Measurements from ENCODE around the gene DPH3. TPM values are rescaled to one million over a fixed set of nuclear protein-coding genes. Genes with fewer than 3 reads are reported as not detected.
A peak's percentile ranks its signal among the peaks of the same experiment; 100 is the strongest.

The DPH3 gene
- polyA plus RNA-seq, 1 of the 3 experiments (the other 2 are of a cell fraction), result 8.5 TPM

- TF ChIP-seq REST (IDR thresholded peaks at IDR 0.05; ENCODE audit: low read depth, low read length), result no peak
- TF ChIP-seq TEAD4 (IDR thresholded peaks at IDR 0.05; ENCODE audit: borderline replicate concordance, insufficient read depth), result no peak
- no peak for TF ChIP-seq FOXM1 (IDR thresholded peaks at IDR 0.05; ENCODE audit: low read depth)
- TF ChIP-seq MEF2A (IDR thresholded peaks at IDR 0.05; ENCODE audit: borderline replicate concordance, low read depth), result no peak
- no peak for TF ChIP-seq MAX (IDR thresholded peaks at IDR 0.05; ENCODE audit: low read depth)
- no peak for TF ChIP-seq USF2 (IDR thresholded peaks at IDR 0.05; ENCODE audit: borderline replicate concordance, low read depth, low read length)
- TF ChIP-seq RAD21 (IDR thresholded peaks at IDR 0.05; ENCODE audit: low read length), result no peak
- TF ChIP-seq FOXJ3 (CRISPR knock-in tag; IDR thresholded peaks at IDR 0.05), result no peak
- no peak for TF ChIP-seq MXI1 (IDR thresholded peaks at IDR 0.05; ENCODE audit: low read depth, low read length)
- TF ChIP-seq TAF1 (IDR thresholded peaks at IDR 0.05; ENCODE audit: borderline replicate concordance, low read depth, low read length), result no peak
- TF ChIP-seq EP300 (IDR thresholded peaks at IDR 0.05; ENCODE audit: borderline replicate concordance in 1 of 2, low read depth in 1 of 2, low read length in 1 of 2), result no peak
These were observed 14.9 kb downstream of the DPH3 start (continued) for GRCh38 chr3:16249886-16250285.

- no peak for TF ChIP-seq USF2 (IDR thresholded peaks at IDR 0.05; ENCODE audit: borderline replicate concordance, low read depth, low read length)
- TF ChIP-seq CTCF (IDR thresholded peaks at IDR 0.05), result peak; percentile 66
- TF ChIP-seq GATA2 (CRISPR knock-in tag; IDR thresholded peaks at IDR 0.05), result no peak
- TF ChIP-seq MEF2A (IDR thresholded peaks at IDR 0.05; ENCODE audit: borderline replicate concordance, low read depth), result no peak
- no peak for TF ChIP-seq CHD2 (IDR thresholded peaks at IDR 0.05; ENCODE audit: low read length, partially characterized antibody)
- TF ChIP-seq JUND (IDR thresholded peaks at IDR 0.05), result no peak
- no peak for TF ChIP-seq EZH2phosphoT487 (IDR thresholded peaks at IDR 0.05; ENCODE audit: borderline replicate concordance, low read depth)
- peak; percentile 45 for TF ChIP-seq RAD21 (IDR thresholded peaks at IDR 0.05; ENCODE audit: low read length)
- Histone ChIP-seq H3K36me3 (replicated peaks in 1 of 2; ENCODE audit: control insufficient read depth in 1 of 2, insufficient read depth in 2 of 2, low read length in 1 of 2) (no peaks in the 10 kb centered on the region), H3K9ac (no peak overlapping the region), H3K4me1 (ENCODE audit: control insufficient read depth in 1 of 2, insufficient read depth in 2 of 2, low read depth in 1 of 2, low read length in 1 of 2) (peaks cover 0 to 5% of the 10 kb centered on the region in 2 experiments; a peak in 1 of 4 replicates), H3K4me2 (no peak overlapping the region), H3K9me3 (no peaks in the 10 kb centered on the region), H4K20me1 (ENCODE audit: insufficient read depth) (no peaks in the 10 kb centered on the region), H3K79me2 (ENCODE audit: insufficient read depth) (no peaks in the 10 kb centered on the region), H3K9me2 (no peaks in the 10 kb centered on the region), H2AFZ (ENCODE audit: low read depth) (no peak overlapping the region), H3K27ac (ENCODE audit: low read depth in 2 of 2, low read length in 1 of 2) (no peak overlapping the region), H3K4me3 (ENCODE audit: low read depth in 2 of 2, low read length in 1 of 2) (no peak overlapping the region; a peak in 1 of 4 replicates), H3K27me3 (ENCODE audit: insufficient read depth) (no peaks in the 10 kb centered on the region), H3F3A (replicated peaks; ENCODE audit: insufficient read depth) (no peaks in the 10 kb centered on the region)
- CTCF ChIA-PET, result interaction anchor here (2.5 to 4.1 kb wide), 2 partner anchors 71 to 201 kb away, joined by 15 to 30 read pairs; no protein-coding TSS in a partner anchor
- POLR2A ChIA-PET, result no interaction called here
- DNase-seq, result peak; percentile 37
- 53% methylated on average over 3 of the region's 3 CpGs for WGBS (ENCODE audit: low lambda C conversion rate)
These were observed 15.4 kb downstream of the DPH3 start for GRCh38 chr3:16249336-16249735.

Data from SK-N-SH (cell line).